ENCODE results near the gene STX17.
"Not testable (repeated sequence)": the region's sequence is repeated elsewhere in the genome, so short reads cannot be mapped to it uniquely, and the experiment has no call there.

The STX17 gene

DNA sequence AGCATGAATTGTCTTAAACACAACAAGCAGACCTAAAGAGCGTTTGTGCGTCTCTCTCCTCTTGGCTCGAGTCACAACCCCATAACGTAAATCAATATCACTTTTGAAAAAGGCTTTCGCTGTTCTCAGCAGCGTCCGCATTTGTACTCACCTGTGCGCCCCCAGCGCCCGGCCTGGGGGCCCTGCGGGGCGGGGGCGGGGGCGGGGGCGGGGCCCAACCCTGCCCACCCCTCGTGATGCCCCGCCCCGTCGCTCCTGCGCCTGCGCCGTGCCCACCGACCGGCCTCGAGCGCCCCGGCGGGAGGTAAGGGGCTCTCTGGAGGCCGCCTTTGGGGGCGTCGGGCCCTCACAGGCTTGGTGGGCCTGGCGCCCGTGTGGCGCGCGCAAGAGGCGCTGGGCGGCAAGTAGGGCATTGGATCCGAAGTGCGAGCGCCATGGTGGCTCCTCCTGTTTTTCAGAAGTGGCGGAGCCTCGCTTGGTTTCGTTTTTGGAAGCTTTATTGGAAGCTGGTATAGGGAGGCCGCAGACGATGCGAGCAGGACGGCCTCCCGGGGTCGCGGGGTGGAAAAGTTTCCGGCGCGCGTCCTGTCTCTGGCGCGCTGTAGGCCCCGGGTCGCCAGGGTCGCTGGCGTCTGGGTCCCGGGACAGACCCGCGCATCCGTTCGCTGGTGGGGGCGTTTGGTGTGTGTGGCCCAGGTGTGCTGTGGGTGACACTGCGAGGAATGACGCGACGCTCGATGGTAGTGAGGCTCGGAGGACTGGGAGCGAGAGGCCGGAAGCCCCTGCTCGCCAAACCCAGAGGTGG is at the start of gene STX17:
TSS of gene STX17 (plus strand) at position 252 of the 805 bp plus-strand sequence. CDS start 8,586 bp downstream, outside the sequence.
- DNase-seq = peak; percentile 80 to 97 (median 89)

DNA sequence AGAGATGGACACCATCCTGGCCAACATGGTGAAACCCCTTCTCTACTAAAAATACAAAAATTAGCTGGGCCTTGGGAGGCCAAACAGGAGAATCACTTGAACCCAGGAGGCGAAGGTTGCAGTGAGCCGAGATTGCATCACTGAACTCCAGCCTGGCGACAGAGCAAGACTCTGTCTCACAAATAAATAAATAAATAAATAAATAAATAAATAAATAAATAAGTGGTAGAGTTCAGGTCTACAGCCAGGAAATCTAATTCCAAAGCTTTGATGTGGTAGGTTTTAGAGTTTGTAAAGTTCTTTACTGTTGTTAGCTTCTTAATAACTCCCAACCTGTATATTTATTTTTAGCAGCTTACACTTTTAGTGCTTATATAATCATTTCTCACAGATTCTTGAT is 48.9 kb upstream of the STX17 start:
- DNase-seq = not testable (repeated sequence)

DNA sequence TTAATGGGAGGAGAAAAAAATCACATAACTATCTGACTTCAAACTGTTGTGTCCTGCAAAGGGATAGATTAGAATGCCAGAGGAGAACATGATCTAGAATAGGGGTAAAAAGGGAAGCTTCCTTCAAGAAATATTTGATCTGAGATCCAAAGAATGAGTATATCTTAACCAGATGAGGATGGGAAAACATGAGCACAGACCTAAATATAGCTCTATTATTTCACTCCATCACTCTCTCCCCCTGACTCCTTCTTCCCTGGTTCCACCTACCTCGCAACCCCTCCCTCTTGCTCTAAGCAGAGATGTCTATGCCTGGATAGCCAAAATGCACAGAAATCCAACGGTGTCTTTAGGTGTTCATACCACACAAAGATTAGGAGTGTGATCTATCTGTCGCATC is 48.4 kb upstream of the STX17 start:
- DNase-seq = no peak

DNA sequence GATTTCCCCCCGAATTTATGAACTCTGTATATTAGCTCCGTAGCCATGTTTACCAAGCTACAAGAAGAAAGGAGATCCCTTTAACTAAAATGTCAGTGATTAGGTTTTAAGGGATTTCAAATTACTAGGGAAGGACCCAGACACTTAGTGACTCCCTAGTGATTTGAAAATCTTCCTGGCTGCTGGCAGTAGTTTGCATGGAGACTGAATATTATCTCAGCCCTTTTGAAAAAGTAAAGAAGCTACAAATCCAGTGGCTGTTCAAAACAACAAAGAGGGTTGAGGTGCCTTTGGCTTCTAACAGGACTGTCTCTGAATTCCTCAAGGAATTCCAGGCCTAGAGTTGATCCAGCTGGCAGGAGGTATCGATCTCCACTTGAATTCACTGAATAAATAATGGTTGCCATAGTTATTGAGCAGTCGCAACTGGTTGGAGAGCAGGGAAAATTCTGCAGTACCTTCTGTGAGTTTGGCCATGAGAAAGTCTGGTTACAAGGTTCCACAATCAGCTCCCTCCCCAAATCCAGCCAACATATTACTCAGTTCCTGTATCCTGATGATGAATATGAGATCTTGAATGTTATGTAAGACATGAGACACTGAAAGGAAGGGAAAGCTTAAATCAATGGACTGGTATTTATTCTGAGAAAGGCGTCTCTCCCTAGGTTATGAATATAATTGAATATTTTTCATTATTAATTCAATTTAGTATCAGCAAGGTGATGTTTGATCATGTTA is 47.0 kb upstream of the STX17 start:
- DNase-seq = no peak

DNA sequence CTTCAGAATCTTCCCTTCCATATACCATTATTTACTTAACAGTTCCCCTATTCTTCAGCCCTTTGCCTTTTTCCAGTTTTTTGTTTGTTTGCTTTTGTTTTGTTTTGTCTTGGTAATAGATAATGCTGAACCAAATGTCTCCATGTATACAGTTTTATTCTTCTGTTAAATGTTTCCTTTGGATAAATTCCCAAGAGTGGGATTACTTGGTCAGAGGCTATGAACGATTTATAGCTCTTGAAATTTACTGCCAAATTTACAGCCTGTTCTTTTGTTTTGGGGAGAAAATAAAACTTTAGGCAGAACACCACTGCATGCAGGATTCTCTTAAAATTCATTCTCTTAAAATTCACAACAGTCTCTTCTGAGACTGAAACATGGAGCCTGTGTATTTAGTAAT is 46.2 kb upstream of the STX17 start:
- DNase-seq = no peak

DNA sequence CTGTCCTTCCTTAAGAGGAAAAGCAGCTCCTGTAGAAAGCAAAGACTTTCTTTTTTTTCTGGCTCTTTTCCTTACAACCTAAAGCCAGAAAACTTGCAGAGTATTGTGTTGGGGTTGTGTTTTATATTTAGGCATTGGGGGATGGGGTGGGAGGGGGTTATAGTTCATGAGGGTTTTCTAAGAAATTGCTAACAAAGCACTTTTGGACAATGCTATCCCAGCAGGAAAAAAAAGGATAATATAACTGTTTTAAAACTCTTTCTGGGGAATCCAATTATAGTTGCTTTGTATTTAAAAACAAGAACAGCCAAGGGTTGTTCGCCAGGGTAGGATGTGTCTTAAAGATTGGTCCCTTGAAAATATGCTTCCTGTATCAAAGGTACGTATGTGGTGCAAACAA is 42.5 kb upstream of the STX17 start:
- no peak for DNase-seq

DNA sequence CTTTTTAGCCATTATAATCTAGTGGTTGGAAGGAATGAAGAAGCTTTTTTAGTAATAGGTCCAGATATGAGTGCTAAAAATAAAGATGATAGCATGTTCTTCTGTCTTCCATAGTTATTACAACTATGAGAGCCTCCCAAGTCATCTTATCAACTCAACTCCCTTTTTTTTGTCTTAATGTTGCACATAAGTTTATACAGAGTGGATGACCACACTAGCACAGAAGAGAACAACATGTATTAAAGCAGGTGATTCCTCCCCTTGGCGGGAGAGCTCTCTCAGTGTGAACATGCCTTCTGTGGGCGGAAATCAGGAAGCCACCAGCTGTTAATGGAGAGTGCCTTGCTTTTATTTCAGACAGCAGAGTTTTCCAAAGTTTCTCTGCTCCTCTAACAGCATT is 40.1 kb upstream of the STX17 start:
- DNase-seq = no peak

DNA sequence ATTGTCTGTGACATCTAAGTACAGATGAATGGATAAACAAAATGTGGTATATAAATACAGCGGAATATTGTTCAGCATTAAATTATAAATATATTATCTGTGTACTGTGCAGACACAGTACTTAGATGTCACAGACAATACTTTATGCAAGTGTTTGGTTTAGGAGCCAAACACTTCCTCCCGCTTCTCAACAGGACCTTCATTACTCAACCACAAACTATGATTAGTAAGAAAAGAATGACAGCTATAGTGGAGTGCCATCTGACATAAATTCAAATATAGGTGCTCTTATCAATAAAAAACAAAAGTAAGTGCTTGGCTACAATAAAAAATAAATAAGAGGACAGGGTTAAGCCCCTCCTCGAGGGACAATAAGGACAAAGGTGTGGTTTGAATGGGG is 38.9 kb upstream of the STX17 start:
- DNase-seq = no peak

DNA sequence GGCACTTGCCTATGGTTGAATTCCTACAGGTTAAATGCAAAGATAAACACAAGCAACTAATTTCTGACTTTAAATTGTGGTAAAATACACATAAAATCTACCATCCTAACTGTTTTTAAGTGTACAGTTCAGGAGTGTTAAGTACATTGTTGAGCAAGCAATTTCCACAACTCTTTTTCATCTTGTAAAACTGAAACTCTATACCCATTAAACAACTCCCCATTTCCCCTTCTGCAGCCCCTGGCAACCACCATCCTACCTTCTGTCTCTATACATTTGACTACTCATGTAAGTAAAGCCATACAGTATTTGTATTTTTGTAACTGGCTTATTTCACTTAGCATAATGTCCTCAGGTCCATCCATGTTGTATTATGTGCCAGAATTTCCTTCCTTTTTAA is 38.5 kb upstream of the STX17 start:
- DNase-seq = no peak

DNA sequence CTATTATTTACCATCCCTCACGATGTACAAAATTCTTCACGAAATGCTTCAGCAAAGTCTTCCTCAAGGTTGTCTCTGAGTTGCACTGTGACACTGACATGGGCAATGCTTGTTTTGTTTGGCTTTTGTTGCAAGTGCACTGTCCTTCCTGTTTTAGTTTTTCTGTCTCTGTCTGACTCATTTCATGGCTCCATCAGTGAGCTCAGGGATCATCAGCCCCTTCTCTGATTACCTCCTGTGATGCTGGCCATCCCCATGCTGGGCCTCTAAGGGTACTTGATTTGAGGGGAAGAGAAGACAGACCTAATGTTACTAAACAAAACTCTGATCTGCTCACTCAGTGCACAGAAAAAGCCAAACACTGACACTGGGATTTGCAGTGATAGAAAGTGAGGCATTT is 37.6 kb upstream of the STX17 start:
- no peak for DNase-seq

DNA sequence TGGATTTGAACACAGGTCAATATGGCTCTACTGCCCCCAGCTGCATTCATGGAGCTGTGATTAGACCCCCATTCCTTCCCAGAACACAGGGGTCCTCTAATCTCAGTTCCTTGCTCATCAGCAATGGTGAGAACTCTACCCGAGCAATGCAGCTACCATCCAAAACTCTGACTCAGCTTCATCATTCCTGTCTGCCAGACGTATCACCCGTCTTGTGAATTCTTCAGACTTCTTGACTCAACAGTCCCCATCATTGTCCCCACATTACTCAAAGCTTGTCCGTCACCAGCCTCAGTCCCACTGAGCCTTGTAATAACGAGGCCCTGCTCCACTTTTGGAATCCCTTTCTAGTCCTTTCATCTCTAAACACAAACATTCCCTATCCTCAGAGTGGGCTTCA is 36.3 kb upstream of the STX17 start:
- DNase-seq = no peak

DNA sequence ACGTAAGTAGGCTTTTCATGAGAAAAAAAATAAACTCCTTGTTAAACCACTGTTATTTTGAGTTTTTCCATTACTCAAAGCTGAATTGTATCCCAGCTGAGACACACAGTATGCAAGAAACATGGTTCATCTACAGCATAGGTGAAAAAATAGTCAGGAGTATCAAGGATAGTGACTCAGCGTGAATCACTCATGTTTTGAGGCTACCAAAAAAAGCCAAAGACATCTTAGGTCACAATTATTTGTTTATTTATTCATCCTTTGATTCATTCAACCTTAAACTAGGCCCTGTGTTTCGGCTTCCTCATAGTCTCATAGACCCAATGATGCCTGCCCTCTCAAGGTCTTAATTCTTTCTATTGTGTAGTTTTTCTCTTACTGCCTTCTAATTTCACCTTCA is 32.9 kb upstream of the STX17 start:
- DNase-seq = no peak

DNA sequence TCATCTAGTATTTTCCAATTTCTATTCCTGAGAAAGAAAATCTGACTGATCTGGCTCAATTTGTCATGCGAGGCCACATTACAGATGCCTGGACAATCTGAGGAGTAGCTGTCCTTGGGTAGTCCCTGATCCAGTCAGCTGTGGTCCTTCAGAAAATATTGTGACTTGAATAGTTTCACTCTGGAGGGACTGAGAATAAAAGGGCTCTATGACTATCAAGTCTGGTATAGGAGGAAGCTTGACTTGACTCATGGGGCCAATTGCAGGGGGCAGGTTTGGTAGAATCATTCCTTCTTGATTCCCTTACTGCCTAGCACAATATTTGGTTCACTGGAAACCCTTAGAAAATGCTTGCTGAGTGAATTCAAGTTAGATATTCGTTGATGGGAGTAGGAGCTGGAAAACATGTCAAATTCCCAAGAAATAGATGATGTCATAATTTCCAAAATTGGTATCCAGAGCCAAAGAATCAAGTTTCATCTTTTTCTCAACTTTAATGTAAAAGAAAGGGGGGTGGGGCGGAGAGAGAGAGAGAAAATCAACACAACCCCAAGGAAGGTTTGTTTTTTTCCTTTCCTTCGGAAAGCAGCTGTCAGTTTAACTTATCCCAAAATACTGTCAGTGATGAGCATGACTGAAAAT is 32.4 kb upstream of the STX17 start:
- no peak for DNase-seq

DNA sequence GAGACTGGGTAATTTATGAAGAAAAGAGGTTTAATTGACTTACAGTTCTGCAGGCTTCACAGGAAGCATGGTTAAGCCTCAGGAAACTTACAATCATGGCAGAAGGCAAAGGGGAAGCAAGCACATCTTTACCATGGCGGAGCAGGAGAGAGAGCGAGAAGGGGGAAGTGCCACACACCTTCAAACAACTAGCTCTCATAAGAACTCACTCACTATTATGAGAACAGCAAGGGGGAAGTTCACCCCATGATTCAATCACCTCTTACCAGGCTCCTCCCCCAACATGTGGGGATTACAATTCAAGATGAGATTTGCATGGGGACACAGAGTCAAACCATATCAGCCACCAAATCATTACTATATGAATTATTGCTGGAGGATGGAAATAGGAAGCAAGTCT is 30.3 kb upstream of the STX17 start:
- DNase-seq = no peak

DNA sequence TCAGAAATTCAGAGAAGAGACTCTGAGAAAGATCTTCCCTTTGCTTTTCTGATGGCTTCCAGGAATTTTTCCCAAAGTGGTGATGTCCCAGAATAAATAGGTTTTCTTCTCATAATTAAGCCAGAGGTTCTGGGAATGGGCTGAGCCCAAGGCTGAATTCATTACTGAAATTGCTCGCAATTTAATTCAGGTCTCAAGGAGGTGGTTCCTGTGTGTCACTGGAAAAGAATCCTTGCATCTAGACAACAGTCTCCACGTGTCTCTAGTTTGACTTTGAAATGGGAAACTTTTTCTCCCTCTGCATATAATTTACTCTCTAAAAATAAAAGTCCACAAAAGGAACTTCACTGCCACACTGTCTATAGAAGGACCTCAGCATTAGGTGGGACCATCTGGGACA is 27.8 kb upstream of the STX17 start:
- DNase-seq = no peak

DNA sequence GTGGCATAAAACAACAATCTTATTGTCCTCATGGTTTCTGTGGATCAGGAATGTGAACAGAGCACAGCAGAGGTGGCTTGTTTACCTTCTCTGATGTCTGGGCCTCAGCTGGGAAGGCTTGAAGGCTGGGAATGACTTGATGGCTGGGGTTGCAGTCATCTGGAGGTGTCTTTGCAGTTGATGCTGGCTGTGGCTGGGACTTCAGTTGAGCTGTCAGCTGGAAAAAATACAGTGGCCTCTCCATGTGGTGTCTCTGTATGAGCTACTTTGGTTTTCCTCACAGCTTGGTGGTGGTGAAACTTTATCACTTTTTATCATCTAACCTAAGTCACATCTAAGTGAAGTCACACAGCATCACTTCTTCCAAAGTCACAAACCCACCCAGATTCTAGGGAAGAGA is 24.7 kb upstream of the STX17 start:
- no peak for DNase-seq

DNA sequence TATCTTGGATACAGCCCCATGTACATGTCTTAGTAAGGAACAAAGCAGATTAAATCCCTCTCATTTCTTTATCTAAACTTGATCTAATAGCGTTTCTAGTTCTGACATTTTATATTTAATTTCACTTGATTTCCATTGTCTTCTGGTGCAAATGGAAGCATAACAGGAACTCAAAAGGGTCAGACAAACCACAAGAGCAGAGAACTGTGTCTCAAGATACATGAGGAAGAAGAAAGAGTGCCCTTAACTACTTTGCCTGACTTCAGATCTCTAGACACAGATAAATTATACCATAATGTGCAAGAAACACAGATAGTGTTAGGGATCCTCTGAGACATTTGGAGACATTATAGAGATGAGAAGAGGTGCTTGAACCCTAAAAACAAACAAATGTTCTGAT is 20.7 kb upstream of the STX17 start:
- DNase-seq = no peak

DNA sequence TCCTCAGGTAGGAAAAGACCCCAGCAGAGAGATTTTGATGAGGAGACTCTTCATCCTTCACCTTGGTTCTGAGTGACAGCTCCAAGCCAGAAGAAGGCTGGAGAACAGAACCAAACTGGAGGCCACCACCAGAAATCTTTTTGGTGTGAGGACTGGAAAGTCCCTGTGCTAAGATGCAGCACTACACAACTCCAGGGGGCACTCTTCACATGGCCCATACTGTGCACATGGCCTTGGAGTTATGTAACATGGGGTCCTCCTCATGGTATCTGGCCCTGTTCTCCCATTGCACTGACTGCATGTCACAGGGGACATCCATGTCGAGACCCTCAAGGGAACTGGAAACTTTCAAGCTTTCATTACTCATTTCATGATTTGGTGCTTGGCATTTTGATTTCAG is 17.3 kb upstream of the STX17 start:
- DNase-seq = no peak

DNA sequence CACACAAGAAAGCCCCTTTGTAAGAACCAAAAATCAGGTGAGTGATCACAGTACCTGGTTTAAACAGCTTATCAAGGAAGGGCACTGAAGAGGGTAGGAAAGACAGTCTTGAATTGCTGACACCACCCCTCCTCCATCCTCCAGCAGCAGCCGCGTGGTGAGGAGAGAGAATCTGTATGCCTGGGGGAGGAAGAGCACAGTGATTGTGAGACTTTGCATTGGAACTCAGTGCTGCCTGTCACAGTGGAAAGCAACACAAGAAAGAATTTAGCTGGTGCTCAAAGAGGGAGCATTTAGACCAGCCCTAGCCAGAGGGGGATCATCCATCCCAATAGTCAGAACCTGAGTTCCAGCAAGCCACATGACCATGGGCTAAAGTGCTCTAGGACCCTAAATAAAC is 11.6 kb upstream of the STX17 start:
- no peak for DNase-seq

DNA sequence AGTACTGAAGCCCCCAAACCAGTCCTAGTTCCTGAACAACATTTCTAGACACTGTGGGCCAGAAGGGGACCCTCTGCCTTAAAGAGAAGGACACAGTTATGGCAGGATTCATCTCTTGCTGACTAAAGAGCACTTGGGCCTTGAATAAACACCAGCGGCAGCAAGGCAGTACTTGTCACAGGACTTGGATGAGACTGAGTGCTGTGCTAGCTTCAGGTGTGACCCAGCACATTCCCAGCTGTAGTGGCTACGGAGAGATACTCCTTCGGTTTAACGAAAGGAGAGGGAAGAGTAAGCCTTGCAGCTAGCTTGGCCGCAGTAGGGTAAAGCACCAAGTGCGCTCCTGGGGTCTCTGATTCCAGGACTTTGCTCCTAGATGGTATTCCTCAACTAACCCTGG is 10.9 kb upstream of the STX17 start:
- no peak for DNase-seq

DNA sequence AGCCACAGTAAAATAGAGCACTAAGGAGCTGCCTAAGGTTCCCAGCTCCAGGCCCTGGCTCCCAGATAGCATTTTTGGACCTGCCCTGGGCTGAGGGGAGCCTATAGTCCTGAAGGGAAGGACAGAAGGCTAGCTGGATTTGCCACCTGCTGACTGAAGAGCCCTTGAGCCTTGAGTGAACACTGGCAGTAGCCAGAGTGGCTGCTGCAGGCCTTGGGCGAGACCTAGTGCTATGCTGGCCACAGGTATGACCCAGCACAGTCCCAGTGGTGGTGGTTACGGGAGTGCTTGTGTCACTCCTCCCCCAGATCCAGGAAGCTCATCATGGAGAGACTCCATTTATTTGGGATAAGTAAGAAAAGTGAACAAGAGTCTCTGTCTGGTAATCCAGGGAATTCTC is 10.3 kb upstream of the STX17 start:
- DNase-seq = no peak

DNA sequence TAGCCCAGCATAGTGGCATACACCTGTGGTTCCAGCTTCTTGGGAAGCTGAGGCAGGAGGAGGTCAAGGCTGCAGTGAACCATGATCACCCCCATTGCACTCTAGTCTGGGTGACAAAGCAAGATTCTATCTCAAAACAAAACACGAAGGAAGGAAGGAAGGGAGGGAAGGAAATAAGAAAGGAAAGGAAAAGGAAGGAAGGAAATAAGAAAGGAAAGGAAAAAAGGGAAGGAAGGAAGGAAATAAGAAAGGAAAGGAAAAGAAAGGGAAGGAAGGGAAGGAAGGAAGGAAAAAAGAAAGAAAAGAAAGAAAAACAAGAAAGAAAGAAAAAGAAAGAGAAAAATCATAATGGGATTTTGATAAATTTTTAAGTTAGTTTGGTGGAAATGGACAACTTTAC is 3.1 kb upstream of the STX17 start:
- no peak for DNase-seq

DNA sequence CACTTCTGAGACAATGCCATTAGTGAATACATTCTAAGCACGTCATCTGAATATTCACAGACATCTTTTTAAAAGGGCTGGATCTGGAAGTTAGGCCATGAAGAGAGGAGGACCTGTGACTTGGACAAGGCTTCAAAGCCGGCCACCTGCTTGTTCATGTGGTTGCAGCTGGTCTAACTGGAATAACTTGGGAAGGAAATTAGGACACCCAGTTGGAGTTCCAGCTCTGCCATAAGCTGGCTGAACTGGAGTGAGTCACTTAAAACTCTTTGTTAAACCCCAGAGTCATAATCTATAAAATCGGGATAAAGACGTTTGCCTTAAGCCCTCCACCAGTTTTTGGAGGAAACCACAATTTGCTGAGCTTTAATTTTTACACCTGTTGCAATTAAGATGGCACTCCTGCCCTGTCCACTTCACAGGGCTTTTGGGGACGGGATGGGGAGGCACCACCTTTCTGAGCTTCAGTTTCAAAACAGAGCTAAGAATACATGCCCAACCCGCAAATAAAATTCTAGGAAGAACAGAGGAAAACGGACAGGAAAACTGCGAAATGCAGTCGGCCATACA is 536 bp upstream of the STX17 start:
- no peak for DNase-seq

DNA sequence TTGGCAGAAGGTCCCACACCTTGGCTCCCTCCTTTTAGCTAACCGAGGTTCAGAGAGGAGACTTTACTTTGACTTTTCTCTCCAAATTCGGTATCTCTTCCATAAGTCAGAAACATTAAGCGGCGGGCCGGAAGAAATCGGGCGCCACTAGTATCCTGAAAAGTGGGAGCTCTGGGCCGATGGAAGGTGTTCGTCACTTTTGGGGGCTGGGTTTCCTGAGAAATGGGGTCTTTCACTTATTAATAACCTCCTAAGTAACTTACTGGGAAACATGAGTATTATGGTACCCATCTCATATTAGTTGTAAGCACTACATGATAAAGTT is 716 bp downstream of the STX17 start:
- no peak for DNase-seq
